Muscle layer of colon (tissue), 2 donors: ENCODE results near the gene AFF1.
A peak's percentile ranks its signal among the peaks of the same experiment; 100 is the strongest.
"Not testable (repeated sequence)": the region's sequence is repeated elsewhere in the genome, so short reads cannot be mapped to it uniquely, and the experiment has no call there.

ENCODE experiments used
- H3K27ac ChIP-seq: one replicate; pipeline ENCODE4 v1.7.0; 2013; ENCODE audit warnings: low read depth, mild to moderate bottlenecking, low read length, moderate library complexity
- H3K27me3 ChIP-seq, 2 donors: one replicate each; pipeline ENCODE4 v1.7.0; 2013; ENCODE audit warnings: low read length in 2 of 2, mild to moderate bottlenecking in 2 of 2; ENCODE audit not compliant: insufficient read depth in 2 of 2, control insufficient read depth in 1 of 2
- H3K36me3 ChIP-seq: one replicate; pipeline ENCODE4 v1.7.0; 2013; ENCODE audit warnings: mild to moderate bottlenecking, low read length; ENCODE audit not compliant: insufficient read depth
- H3K4me1 ChIP-seq: one replicate; pipeline ENCODE4 v1.7.0; 2013; ENCODE audit warnings: mild to moderate bottlenecking, low read length; ENCODE audit not compliant: insufficient read depth
- H3K4me3 ChIP-seq, 2 donors: one replicate each; pipeline ENCODE4 v1.7.0; 2013; ENCODE audit warnings: low read length in 2 of 2, low read depth in 1 of 2, mild to moderate bottlenecking in 1 of 2, moderate library complexity in 1 of 2
- H3K9ac ChIP-seq: one replicate; pipeline ENCODE4 v1.7.0; 2013; ENCODE audit warnings: low read length
- H3K9me3 ChIP-seq: one replicate; pipeline ENCODE4 v1.7.0; 2013; ENCODE audit warnings: mild to moderate bottlenecking, low read length
- donor health status: abdominal sarcoma.
- donor health status: Adenocarcinoma of cecum.

AFF1 gene

DNA sequence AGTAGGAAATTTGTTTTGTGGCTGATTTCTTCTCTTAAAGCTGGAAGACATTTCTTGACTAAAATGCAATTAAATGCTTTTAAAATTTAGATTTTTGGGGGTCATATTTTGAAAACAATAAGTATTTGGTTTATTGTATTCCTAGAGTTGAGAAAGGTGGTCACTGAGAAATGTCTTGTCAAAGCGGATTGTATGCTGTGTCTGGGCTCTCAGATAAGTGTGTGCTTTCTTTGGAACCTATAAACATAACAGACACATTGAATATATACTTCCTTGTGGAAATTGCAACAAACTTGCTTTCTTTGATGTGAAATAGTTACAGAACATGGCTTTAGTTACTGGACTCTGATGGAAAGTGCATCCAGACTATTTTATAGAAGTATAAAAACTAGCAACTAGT lies 75.4 kb downstream of the AFF1 start:
- Histone ChIP-seq H3K27ac (no peak overlapping the region), H3K9ac (no peak overlapping the region), H3K36me3 (no peaks in the 10 kb centered on the region), H3K4me1 (peaks cover 64% of the 10 kb centered on the region), H3K9me3 (no peaks in the 10 kb centered on the region), H3K4me3 (no peak overlapping the region), H3K27me3 (no peaks in the 10 kb centered on the region)

DNA sequence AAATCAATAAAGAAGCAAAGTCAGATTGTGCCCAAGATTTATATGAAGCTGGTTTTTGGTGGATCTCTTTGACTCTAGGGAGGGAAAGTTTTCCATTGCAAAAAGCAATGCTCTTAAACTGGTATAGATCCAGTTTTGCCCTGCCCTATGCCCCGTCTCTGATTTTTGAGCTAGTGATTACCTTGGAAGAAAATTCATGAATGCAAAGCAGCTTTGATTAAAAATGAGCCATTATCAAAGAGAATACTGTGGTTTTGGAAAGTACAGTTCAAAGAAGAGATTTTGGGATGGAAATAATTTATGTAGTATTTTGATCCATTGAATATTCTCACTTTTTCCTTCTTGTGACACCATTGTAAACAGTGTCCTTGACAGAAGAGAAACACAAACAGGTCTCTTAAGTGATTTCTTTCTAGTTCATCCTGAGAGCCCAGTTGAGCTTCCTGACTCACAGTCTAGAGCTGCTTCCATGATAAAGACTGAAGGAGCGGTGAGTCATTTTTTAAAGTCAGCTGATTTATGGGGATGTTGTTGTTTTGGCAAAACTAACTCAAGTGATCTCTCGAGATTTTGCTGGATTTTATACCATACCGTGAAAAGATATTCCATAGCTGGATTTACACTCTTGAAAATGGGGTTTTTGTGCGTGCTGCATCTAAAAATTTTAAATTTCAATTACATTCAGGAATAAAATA lies 76.7 kb downstream of the AFF1 start:
- no peak overlapping the region for H3K9ac ChIP-seq
- no peaks in the 10 kb centered on the region for H3K36me3 ChIP-seq
- H3K4me3 ChIP-seq: no peak overlapping the region
- no peaks in the 10 kb centered on the region for H3K9me3 ChIP-seq
- peak overlapping the region; percentile 17 for H3K27ac ChIP-seq
- H3K4me1 ChIP-seq: peaks cover 62% of the 10 kb centered on the region
- no peaks in the 10 kb centered on the region for H3K27me3 ChIP-seq

DNA sequence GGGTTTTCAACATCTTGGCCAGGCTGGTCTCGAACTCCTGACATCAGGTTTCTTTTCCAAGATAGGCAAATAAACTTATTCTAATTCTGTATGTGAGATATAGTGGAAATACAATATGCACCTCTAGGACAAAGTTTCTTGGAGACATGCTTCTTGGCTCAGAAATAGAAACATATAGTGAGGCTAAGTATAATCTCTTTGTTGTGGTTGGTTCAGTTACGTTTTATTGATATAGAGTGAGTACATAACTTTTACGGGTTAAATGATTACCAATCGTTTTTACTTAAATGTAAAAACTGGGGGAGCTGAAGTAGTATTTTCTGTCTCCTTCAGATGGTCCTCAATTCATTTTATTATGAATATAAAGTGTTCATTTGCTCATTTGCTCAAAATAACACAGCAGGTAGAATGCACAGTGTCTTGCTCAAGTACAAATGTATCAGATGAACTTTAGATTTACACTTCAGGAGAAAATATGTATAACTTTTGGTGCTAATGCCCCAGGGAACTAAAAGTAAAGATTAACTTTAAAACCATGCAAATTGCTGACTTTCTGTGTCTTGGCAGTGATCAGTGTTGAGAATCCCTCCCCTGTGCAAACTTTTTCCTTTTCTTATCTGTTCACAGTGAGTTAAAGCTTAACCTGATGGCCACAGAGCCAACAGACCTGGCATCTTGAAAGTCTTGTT lies 77.6 kb downstream of the AFF1 start:
- Histone ChIP-seq H3K4me1 (peaks cover 68% of the 10 kb centered on the region), H3K9ac (no peak overlapping the region), H3K4me3 (no peak overlapping the region), H3K9me3 (no peaks in the 10 kb centered on the region), H3K27me3 (no peaks in the 10 kb centered on the region), H3K36me3 (no peaks in the 10 kb centered on the region), H3K27ac (peak overlapping the region; percentile 17)

DNA sequence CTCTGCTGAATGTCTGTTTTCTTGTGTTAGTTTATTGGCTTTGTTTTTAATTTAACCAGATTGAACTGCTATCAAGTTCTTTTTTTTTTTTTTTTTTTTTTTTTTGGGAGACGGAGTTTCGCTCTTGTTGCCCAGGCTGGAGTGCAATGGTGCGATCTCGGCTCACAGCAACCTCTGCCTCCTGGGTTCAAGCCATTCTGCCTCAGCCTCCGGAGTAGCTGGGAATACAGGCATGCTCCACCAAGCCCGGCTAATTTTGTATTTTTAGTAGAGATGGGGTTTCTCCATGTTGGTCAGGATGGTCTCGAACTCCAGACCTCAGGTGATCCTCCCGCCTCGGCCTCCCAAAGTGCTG lies 78.1 kb downstream of the AFF1 start:
- not testable (repeated sequence) for H3K27me3 ChIP-seq, H3K9me3 ChIP-seq, H3K36me3 ChIP-seq, H3K4me3 ChIP-seq, H3K9ac ChIP-seq
- Histone ChIP-seq H3K27ac (peak overlapping the region; percentile 3), H3K4me1 (peaks cover 73% of the 10 kb centered on the region)

DNA sequence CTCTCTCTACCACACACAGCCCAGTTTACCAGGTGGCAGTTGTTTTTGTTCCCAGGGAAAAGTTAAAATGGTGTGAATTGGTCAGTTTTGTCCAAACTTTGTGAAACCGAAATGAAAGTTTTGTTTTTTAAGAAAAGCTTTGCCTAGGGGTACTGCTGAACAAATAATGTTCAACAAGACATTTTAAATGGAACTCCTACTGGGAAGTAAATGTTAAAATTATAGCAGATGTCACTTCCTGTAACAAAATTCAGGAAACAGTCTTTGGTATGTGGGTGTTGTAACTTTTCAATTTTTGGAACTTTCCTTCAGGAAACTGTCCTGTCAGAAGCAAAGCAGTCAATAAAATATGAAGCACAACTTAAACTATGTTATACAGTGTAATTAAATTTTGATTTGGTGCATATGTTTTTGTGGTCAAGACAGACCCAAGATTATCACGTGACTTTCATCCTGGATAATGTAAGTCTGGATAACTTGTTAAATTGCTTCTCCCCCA lies 79.5 kb downstream of the AFF1 start:
- H3K9me3 ChIP-seq: no peaks in the 10 kb centered on the region
- peaks cover 73% of the 10 kb centered on the region for H3K4me1 ChIP-seq
- peak overlapping the region in 1 of 2 donors; percentile 21 for H3K4me3 ChIP-seq
- H3K36me3 ChIP-seq: no peaks in the 10 kb centered on the region
- H3K27me3 ChIP-seq: no peaks in the 10 kb centered on the region
- H3K27ac ChIP-seq: peak overlapping the region; percentile 10
- H3K9ac ChIP-seq: no peak overlapping the region

DNA sequence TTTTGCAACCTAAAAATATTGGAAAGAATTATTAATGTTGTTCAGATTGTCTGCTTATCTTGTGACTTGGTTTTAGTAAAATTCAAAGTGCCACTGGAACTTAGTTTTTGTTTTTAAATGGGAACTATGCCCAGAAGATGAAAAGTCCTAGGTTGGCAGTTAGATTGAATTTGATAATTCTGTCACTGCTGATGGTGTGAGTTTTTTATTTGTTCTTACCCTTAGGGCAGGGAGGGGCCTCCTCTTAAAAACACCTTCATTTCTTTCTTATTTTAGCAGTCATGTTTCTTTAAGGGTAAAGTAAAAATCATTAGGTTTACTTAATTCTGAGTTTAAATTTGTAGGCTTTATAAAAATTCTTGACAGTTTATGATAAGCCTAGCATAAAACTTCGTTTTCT lies 80.6 kb downstream of the AFF1 start:
- no peak overlapping the region for H3K4me3 ChIP-seq
- H3K27ac ChIP-seq: peak overlapping the region; percentile 50
- H3K9ac ChIP-seq: no peak overlapping the region
- H3K27me3 ChIP-seq: no peaks in the 10 kb centered on the region
- H3K4me1 ChIP-seq: peaks cover 62% of the 10 kb centered on the region
- no peaks in the 10 kb centered on the region for H3K36me3 ChIP-seq
- no peaks in the 10 kb centered on the region for H3K9me3 ChIP-seq

DNA sequence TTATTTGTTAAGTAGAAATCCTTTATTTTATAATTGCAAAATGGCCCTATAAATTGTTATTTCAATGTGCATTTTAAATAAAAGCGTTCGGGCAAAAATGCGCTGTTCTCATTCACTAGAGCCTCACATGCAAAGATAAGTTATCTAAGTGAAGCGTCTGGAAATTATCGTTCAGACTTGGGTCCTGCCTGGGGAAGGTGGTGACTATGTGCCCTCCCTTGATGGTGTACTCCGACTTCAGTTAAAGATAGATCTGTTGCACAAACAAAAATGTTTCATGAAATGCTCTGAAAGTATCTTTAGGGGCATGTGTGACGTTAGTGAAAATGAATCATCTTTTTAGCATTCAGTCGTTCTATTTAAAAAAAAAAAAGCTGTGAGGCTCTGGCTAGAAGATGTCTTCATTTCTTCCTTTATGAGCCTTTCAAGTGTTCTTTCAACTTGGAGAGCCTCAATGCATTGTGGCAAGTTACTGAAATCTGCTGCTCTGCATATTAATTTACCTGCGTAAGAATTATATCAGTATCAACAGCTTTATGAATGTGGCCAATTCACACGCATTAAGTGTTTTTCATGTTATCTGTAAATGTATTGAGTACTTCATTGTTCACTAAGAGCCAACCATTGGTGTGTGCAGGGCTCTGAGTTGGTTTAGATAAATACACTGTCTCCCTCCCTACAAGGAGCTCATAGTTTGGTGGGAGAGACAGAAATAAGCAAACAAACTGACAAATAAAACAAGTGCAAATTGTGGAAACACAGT lies 83.0 kb downstream of the AFF1 start:
- no peaks in the 10 kb centered on the region for H3K36me3 ChIP-seq
- no peaks in the 10 kb centered on the region for H3K9me3 ChIP-seq
- H3K4me1 ChIP-seq: peaks cover 51% of the 10 kb centered on the region
- no peaks in the 10 kb centered on the region for H3K27me3 ChIP-seq
- H3K27ac ChIP-seq: peak overlapping the region; percentile 43
- H3K9ac ChIP-seq: no peak overlapping the region
- no peak overlapping the region for H3K4me3 ChIP-seq

DNA sequence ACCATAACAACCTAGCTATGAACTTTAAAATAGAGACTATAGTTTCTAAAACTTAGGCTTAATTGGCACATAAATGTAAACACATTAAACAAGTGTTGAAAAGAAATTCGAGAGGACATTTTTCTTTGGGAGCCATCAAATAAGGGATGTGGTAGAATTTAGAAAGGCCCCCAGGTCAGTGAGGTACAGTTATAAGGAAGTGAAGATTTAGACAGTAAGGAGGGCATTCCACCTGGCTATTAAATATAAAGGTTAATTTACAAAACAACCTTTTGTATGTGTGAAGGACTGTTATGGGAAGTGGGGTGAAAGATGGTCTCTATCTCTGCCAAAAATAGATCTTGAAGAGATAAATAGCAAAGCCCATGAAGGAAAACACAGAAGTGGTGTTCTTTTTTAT lies 83.9 kb downstream of the AFF1 start:
- peaks cover 52% of the 10 kb centered on the region for H3K4me1 ChIP-seq
- no peaks in the 10 kb centered on the region for H3K36me3 ChIP-seq
- no peak overlapping the region for H3K9ac ChIP-seq
- H3K9me3 ChIP-seq: no peaks in the 10 kb centered on the region
- no peak overlapping the region for H3K27ac ChIP-seq
- H3K27me3 ChIP-seq: no peaks in the 10 kb centered on the region
- H3K4me3 ChIP-seq: no peak overlapping the region

DNA sequence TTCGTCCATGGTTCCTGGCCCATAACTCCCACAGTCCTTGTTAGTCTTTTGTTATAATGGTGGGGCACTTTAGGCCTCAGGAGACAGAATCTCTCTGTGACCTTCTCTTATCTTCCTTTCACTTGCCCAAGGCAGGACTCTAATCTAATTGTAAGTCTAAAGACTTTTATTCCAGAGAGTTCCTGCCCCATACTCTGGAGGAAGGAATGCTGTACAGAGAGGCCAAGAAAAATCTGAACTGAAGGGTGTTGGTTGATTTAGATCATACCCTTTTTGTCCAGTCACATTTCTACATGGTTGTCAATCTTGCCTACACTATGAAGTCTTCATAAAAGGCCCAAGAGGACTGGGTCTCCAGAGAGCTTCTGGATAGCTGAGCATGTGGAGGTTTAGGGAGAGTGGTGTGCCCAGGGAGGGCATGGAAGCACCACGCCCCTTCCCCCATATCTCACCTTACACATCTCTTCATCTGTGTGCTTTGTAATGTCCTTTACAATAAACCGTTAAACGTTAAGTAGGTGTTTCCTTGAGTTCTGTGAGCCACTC lies 84.5 kb downstream of the AFF1 start:
- no peak overlapping the region for H3K4me3 ChIP-seq
- H3K9ac ChIP-seq: no peak overlapping the region
- no peak overlapping the region for H3K27ac ChIP-seq
- H3K9me3 ChIP-seq: no peaks in the 10 kb centered on the region
- no peaks in the 10 kb centered on the region for H3K27me3 ChIP-seq
- H3K4me1 ChIP-seq: peaks cover 52% of the 10 kb centered on the region
- no peaks in the 10 kb centered on the region for H3K36me3 ChIP-seq

DNA sequence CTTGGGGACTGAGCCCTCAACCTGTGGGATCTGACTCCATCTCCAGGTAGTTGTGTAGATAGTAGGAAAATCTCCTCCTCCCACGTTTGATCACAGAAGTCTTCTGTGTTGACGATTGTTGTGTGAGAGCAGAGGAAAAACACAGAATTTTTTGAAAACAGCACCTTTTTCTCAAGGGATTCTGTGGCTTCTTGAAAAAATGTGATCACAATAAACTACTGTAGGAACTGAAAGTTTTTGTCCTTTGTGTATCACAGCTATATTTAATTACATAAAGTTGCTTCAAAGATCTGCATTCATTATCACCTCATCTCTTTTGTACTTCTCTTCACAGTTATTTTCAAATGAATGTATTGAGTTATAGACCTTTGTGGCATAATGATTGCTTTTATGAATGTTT lies 85.1 kb downstream of the AFF1 start:
- no peak overlapping the region for H3K4me3 ChIP-seq
- H3K27me3 ChIP-seq: no peaks in the 10 kb centered on the region
- H3K36me3 ChIP-seq: no peaks in the 10 kb centered on the region
- H3K9me3 ChIP-seq: no peaks in the 10 kb centered on the region
- no peak overlapping the region for H3K9ac ChIP-seq
- peaks cover 48% of the 10 kb centered on the region for H3K4me1 ChIP-seq
- H3K27ac ChIP-seq: no peak overlapping the region

DNA sequence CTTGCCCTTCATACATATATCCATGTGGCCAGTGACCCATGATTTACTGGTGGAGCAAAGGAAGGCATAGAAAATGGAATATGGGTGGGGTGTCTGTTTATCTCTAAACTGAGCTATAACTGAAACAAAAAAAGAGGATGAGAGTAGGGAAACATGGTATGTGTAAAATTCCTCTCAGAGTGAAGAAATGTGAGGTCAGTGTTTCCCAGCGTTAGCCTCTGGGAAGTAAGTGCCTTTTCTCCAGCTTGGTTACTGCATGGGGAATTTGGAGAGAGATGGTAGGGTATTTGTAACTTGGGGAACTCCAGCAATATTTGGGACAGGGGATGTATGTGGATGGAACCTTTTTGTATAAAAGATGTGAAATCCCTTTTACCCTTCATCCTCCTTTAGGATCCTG lies 89.4 kb downstream of the AFF1 start:
- no peaks in the 10 kb centered on the region for H3K36me3 ChIP-seq
- H3K4me3 ChIP-seq: no peak overlapping the region
- peaks cover 61% of the 10 kb centered on the region for H3K4me1 ChIP-seq
- H3K27ac ChIP-seq: no peak overlapping the region
- no peak overlapping the region for H3K9ac ChIP-seq
- H3K9me3 ChIP-seq: no peaks in the 10 kb centered on the region
- H3K27me3 ChIP-seq: no peaks in the 10 kb centered on the region
